Omental fat pad (tissue), 4 donors: ENCODE measurements around the gene NRL. TPM values are rescaled to one million over a fixed set of nuclear protein-coding genes. Genes with fewer than 3 reads are reported as not detected.
A peak's percentile ranks its signal among the peaks of the same experiment; 100 is the strongest.

Experiments used
- ATAC-seq: fragments of 150-250 bp; one replicate; pipeline ENCODE4 v1.9.1; 2016; ENCODE audit warnings: mild to moderate bottlenecking, moderate library complexity; ENCODE audit not compliant: low FRiP score
- DNase-seq: peaks from one replicate; pipeline ENCODE4 v3.0.0-alpha.2; 2019; ENCODE audit warnings: low spot score
- total RNA-seq, 4 donors: library from RNA; depleted of rRNA; stranded (reverse); fragments of >200 nt; gene quantifications; one replicate each; pipeline ENCODE4 v1.1.0, GENCODE V29; 2016
- TF ChIP-seq, protein P1 (sequence below), 3 donors: fragments of 450-650 bp; IDR thresholded peaks; one replicate each; pipeline ENCODE4 v1.5.1; 2016 to 2017; ENCODE audit warnings: antibody characterized with exemption in 3 of 3, mild to moderate bottlenecking in 3 of 3, moderate library complexity in 2 of 3

Gene NRL
- total RNA-seq, 4 donors from 2014 or later, result 0.94 to 4.3 (median 1.3) TPM

GRCh38 chr14:24116128-24116814, 1.5 kb upstream of the NRL start:
- DNase-seq, result no peak
- no peak for ATAC-seq
- TF ChIP-seq, protein P1, sequence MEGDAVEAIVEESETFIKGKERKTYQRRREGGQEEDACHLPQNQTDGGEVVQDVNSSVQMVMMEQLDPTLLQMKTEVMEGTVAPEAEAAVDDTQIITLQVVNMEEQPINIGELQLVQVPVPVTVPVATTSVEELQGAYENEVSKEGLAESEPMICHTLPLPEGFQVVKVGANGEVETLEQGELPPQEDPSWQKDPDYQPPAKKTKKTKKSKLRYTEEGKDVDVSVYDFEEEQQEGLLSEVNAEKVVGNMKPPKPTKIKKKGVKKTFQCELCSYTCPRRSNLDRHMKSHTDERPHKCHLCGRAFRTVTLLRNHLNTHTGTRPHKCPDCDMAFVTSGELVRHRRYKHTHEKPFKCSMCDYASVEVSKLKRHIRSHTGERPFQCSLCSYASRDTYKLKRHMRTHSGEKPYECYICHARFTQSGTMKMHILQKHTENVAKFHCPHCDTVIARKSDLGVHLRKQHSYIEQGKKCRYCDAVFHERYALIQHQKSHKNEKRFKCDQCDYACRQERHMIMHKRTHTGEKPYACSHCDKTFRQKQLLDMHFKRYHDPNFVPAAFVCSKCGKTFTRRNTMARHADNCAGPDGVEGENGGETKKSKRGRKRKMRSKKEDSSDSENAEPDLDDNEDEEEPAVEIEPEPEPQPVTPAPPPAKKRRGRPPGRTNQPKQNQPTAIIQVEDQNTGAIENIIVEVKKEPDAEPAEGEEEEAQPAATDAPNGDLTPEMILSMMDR (IDR thresholded peaks at IDR 0.05), result no peak

DNA sequence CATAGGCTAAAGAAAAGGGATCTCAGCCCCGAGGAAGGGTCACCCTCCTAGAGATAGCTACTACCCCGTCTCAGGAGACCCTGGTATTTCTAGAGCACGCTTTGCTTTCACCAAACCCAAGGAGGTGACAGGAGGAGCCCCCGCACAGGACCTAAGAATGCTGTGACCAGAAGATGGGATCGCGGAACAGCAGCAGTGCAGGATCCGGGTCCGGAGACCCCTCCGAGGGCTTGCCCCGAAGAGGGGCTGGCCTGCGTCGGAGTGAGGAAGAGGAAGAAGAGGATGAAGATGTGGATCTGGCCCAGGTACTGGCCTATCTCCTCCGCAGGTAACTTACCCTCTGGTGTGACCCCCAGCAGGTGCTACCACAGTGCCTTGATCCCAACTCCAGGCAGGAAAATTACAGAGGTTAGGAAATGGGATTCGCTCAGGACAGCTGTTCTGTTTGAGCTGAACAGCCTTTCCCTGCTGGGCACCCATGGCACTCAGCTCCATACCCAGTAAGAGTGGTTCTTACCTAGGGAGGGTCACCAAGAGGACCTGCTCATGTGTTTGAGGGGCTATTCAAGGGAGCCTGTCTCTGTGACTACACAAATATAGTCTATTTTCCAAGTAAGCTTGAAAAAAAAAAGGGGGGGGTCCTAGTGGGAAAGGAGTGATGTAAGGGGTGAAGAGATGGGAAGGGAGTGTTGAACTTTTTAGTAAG, 826 bp upstream of the NRL start:
- TF ChIP-seq, protein P1 (IDR thresholded peaks at IDR 0.05), result no peak
- DNase-seq, result no peak
- ATAC-seq, result no peak

GRCh38 chr14:24113801-24114531, 783 bp downstream of the NRL start:
- TF ChIP-seq, protein P1 (IDR thresholded peaks at IDR 0.05), result no peak
- DNase-seq, result peak; percentile 75
- peak; percentile 77 for ATAC-seq

- TF ChIP-seq, protein P1 (IDR thresholded peaks at IDR 0.05), result no peak
- DNase-seq (no peak), ATAC-seq (no peak)
Observed at GRCh38 chr14:24113379-24113800, 1.4 kb downstream of the NRL start.

- ATAC-seq (no peak), DNase-seq (no peak)
- TF ChIP-seq, protein P1 (IDR thresholded peaks at IDR 0.05), result no peak
Observed at GRCh38 chr14:24110523-24110922, 4.2 kb downstream of the NRL start.

DNA sequence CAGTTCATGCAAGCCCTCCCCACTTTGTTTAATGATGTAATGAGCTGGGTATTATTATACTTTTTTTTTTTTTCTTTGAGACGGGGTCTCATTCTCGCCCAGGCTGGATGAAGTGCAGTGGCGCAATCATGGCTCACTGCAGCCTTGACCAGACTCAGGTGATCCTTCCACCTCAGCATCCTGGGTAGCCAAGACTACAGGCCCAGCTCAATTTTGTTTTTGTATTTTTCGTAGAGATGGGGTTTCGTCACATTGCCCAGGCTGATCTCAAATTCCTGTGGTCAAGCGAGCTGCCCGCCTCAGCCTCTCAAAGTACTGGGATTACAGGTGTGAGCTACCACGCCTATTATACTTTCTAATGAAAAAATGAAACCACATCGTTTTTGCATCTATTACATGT, 4.7 kb downstream of the NRL start:
- no peak for ATAC-seq
- no peak for DNase-seq
- TF ChIP-seq, protein P1 (IDR thresholded peaks at IDR 0.05), result no peak
